GM03348 (cell line): ENCODE measurements around the gene MCCC2.
"Not testable (repeated sequence)": the region's sequence is repeated elsewhere in the genome, so short reads cannot be mapped to it uniquely, and the experiment has no call there.

ENCODE experiments used
- DNase-seq: peaks from one replicate; pipeline ENCODE4 v3.0.0; 2012; ENCODE audit warnings: low spot score

MCCC2 gene

DNA sequence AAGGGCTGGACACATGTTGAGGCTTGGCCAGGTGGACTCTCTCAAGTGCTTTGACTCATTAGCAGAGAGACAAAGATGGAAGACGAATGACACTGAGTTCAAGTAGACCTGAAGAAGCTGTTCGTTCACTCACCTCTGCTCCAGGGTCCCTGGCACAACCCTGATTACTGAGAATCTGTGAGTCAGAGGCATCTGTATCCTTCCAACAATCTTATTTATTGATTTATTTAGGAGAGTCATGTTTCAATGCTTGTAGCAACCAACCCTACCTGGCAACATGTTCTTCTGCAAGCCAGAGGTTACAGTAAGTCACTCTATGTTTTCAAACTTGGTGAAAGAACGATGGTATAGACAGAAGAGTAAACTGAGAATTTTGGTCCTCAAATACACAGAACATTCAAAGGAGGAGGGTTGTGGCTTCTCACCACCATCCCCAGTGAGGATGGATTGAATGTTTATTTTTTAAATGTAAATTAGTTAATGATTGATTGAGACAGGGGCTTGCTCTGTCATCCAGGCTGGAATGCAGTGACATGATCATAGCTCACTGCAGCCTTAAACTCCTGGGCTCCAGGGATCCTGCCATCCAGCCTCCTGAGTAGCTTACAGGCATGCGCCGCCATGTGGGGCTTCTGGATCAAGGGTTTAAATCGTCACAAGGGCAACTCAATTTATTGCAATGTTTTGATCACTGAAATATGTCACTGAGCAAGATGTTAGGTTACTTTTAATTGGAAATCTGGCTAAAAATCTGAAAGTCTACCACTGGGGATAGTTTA lies 76.2 kb downstream of the MCCC2 start:
- no peak for DNase-seq

DNA sequence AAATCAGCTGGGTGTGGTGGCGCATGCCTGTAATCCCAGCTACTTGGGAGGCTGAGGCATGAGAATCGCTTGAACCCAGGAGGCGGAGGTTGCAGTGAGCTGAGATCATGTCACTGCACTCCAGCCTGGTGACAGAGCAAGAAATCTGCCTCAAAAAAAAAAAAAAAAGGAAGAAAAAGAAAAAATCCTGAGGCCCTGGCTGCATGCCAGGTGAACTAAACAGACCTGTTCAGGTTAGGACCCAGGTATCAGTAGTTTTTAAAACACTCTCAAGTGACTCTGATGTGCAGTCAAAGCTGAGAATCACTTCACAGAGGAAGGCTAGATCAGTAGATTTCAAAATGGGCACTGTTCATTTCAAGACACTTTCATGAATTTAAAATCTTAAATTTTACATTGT lies 77.5 kb downstream of the MCCC2 start:
- DNase-seq, result not testable (repeated sequence)

DNA sequence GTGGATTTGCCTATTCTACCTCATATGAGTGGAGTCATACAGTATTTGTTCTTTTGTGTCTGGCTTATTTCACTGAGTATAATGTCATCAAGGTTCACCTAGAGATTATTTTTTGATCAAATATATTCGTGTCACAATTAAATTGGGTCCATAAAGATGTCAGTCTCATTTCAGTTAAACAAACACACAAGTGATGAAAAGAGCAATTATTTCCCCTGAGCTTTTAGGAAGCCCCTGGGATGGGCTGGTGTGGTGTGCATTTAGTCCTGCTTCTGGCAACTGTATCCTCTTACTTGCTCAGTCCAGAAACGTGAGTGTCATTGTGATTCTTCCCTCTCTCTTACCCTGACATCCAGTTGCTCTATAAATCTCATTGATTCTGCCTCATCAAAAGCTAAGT lies 79.2 kb downstream of the MCCC2 start:
- DNase-seq, result no peak

DNA sequence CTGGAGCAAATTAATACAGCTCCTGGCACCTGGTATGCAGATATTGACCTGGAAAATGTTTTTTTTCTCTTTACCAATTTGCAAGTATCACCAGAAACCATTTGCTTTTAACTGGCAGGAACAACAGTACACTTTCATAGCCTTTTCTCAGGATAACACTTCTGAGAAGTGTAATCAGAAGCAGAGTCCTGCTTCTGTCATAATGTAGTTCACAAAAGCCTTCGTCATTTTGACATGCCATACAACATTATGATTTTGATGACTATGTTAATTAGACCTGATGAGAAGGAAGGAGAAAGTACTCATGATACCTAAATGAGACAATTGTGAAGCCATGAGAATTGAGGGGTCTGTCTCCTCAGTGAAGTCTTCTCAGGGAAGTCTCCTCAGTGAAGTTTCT lies 90.8 kb downstream of the MCCC2 start:
- DNase-seq, result no peak

DNA sequence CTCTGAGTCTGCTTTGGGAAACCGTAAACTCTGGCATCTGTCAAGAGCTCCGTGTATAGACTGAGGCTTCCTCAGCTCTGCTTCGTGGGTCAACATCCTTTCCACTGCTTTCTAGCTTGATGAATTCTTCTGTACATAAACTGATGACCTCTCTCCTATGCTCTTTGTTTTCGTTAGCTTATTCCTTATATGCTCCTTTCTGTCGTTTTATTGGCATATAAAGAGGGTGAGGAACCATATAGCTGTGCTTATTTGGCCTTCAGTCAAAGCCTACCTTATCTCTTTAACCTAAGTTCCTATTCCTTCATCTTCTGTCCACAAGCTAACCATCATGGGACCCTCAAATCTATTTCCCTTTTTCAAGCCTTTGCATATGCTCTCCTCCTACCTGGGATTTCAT lies 92.6 kb downstream of the MCCC2 start:
- no peak for DNase-seq

DNA sequence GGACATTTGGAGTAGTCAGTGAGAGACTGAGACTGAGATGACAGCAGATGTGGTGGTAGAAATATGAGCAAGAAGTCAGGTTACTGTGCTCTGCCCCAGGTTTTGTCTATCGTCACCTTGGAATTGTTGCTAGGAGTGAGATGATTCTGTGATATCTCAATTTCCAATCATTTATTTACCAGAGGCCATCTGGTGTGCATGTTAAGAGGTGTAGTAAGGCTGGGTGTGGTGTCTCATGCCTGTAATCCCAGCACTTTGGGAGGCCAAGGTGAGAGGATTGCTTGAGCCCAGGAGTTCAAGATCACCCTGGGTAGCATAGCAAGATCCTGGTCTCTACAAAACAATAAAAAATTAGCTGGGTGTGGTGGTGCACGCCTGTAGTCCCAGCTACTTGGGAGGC lies 93.4 kb downstream of the MCCC2 start:
- no peak for DNase-seq

DNA sequence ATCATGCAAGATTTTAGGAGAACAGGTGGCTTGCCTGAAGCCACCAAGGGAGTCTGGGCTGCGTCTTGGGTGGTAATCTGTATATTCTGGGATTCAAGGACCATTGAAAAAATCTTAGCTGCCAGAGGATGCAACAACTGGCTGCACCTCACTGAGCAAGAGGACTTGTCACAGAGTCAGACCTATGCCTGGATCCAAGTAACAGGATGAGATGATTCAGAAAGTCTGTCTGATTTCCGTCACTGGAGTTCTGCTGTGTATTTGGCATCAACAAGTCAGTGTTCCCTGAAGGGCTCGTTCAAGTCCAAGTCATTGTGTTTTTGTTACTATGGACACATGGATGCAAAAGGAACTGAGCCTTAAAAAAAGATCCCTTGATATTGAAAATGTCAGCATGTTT lies 94.2 kb downstream of the MCCC2 start:
- no peak for DNase-seq

DNA sequence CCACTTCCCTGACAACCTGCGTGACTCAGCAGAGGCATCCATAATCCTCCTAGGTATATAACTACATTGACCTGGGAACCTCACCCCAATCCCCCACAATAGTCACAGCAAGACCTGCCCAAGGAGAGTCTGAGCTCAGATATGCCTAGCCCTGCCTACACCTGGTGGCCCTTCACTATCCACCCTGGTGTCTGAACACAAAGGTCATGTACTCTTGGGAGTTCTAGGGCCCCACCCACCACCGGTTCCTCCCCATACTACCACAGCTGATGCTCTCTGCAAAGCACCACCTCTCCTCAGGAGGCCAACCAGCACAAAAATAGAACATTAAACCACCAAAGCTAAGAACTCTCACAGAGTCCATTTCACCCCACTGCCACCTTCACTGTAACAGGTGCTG lies 97.2 kb downstream of the MCCC2 start:
- no peak for DNase-seq

DNA sequence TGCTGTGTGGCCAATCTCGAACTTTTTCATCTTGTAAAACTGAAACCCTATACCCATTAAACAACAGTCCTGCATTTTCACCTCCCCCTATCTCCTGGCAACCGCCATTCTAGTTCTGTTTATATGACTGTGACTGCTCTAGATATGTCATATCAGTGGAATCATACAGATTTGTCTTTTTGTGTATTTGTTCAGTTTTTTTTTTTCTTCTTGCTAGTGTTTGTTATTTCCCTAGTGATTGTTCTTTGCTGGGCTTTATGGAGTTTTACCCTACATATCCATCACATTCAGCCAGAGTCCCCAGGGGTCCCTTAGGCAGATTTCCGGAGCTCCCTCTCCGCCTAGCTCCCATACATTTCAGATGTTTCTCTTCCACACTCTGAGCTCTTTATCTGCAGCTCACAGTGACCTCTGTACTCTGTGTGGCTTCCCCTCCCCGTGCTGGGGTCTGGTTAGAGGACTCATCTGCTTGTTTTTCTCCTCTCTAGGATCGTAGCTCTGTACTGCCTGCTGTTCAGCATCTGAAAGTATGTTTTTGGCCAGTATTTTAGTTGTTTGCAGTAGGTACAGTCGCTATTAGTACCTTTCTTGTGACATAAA lies 106.8 kb downstream of the MCCC2 start:
- DNase-seq, result no peak

DNA sequence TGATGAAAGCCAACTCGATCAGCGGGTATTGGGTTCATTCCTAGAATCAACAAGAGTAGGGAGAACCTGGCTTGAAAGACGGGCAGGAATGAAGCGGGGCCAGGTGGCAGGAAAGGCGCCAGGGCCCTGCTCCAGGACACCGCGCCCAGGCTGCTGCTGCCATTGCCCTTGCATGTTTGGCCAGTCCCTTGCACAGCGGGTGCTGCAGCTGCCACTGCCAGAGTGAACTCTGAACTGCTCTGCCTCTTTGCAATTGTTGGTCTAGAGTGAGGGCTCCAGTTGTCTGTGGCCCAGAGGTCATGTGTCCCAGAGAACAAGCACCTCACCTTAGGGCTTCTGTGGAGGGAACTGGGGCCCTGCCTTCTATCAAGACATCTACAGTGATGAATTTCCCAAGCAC lies 107.9 kb downstream of the MCCC2 start:
- no peak for DNase-seq

DNA sequence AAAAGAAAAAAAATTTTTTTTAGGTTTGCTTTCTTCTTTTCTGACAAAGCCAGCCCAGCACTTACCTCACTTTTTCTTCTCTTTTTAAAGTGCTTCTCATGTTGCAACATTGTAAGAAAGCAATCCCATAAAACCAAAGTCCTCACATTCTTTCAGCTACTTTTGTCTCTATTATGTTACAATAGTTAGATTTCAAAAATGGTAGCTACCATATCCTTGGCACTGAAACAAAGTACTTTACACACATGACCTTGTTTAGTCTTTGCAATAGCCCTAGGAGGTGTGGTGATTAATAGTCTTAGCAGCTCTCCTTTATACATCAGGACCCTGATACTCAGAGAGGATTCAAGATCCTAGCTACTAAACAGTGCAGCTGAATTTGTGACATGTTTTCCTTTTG lies 108.5 kb downstream of the MCCC2 start:
- DNase-seq, result no peak

DNA sequence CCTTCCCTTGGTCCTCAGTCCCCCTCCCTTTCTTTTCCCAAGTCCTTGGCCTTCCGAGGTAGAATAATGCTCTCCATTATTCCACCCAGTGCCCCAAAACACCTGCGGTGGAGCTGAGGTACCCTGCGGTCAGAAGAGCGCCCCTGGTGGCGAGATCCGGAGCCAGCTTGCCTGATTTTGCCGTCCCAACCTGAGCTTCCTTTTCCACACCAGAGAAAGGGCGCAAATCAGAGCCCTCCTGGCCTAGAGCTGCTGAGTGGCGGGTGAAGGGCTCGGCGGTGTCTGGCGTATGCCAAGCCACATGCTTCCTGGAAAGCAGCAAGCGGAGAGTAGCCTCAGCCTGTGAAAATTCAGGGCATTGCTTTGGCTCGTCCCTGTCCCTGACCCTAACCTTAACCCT lies 110.8 kb downstream of the MCCC2 start:
- DNase-seq, result no peak

DNA sequence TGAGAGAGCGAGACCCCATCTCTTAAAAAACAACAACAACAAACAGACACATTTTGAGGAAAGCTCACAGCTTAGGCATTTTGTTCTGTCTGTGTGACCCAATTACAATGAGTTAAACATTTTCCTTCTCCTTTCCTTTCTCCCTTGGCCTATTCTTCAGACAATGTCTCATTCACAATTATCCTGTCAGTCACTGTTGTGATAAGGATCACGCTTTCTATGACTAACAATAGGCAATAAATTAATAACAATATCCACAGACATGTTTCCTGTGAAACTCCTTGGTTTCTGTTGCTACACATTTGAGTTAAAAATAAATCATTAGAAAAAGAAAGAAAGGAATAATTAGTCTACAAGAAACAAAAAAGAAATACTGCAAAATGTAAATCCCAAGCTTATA lies 112.1 kb downstream of the MCCC2 start:
- no peak for DNase-seq

DNA sequence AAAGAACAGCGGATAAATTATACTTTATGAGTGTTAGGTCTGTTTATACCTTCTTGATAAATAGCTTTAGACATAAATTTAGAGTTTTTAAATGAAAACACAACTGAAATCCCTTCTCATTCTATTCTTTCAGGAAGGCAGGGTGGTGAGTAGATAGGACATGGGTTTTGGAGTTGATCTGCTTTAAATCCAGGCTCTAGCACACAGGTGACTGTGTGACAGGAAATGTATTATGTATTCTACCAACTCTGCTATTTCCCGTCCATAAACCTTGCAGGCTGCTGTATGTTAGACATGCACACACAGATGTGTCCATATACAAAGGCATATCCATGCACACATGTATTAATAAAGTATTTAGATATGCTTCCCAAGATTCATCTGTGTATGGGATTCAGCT lies 112.6 kb downstream of the MCCC2 start:
- no peak for DNase-seq

DNA sequence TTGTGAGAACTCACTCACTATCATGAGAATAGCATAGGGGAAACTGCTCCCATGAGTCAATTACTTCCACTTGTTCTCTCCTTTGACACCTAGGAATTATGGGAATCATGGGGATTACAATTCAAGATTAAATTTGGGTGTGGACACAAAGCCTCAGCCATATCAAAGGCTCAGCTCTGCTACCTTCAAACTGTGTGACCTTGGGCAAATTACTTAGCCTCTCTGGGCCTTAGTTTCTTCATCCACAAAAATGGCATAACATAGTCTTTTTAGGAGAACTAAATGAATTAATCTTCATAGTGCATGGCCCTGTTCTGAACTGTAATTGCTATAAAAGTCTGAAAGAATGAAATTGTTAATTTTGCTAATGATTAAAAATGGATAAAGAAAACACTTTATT lies 113.7 kb downstream of the MCCC2 start:
- DNase-seq, result no peak

DNA sequence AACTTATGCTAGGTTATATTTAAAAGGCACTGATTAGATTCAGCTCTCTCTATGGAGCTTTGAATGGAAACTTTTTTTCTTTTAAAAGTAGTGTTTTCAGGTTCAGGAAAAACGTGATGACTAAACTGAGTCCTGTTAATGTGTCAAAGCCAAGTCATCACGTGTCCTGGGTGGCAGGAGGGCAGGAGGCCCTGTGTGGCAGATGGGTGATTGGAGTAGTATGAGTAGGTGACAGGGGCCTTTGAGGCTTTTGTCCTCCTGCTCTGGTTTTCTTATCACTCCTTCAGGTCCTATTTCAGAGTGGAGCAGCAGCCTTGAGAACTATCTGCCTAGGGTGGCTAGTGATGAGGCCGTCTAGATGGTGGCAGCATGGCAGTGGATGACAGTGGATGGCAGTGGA lies 114.3 kb downstream of the MCCC2 start:
- no peak for DNase-seq

DNA sequence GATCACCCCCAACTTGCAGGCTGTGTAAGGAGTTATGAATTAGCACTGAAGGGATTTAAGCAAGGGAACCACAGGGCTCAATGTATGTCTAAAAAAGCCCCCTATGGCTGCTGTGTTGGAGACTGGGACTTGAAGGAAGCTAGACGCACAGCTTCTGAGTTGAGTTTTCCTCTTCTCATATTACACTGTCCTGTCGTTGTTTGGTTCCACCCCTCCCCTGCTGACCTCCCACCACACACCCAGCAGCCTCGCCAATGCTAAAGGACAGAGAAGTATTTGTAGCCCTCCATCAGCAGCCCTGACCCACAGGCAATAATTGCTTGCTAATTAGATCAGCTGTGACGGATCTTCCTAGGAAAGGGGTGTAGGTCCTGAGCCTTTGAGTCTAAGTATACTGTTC lies 116.8 kb downstream of the MCCC2 start:
- DNase-seq, result no peak

DNA sequence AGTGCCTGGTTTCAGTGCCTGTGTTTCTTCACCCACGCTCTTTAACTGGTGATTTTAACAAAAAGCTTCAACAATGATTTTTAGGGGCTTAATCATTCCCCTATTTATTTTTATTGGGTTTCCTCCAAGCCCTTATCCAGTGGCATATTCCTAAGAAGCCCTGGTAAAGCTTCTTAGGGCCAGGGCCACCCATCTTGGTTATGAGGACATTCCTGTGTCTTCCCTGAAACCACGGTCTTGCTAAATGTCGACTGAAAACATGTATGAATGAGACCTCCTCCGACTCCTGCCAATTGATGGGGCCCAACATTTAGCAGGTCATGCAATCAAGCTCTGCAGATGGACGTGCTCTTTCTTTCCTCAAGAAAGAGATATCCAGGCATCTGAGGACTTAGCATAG lies 118.3 kb downstream of the MCCC2 start:
- DNase-seq, result no peak

DNA sequence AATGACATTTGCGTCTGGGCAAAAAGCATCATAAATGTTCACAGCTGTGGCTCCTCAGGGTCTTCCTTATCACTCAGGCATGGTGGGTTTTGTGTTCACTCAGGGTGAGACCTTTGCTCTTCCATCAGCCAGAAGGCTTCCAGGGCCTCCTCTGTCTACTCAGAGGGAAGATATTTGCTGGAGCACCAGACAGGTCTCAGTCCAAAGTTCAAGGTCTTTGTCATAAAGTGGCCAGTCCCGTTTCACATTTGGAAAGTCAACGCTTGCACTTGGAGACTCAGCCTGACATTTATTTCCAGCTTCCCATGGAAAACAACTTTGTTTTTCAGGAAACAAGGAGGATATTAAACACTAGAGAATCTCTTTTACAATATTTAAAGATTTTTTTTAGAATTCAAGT lies 119.8 kb downstream of the MCCC2 start:
- DNase-seq, result no peak
